ENCODE results near the gene ATF7IP2. TPM values are rescaled to one million over a fixed set of nuclear protein-coding genes. Genes with fewer than 3 reads are reported as not detected.
"Not testable (repeated sequence)": the region's sequence is repeated elsewhere in the genome, so short reads cannot be mapped to it uniquely, and the experiment has no call there.

ATF7IP2 gene
- total and polyA plus RNA-seq, 2 of the 13 experiments (the other 11 are each of a cell fraction or from before 2014, with no cell fraction given): 117 to 217 TPM

GRCh38 chr16:10361747-10362076, 24.1 kb upstream of the ATF7IP2 start:
- H3K27me3 ChIP-seq (ENCODE audit: control insufficient read depth in 1 of 2, insufficient read depth in 2 of 2, low read length in 2 of 2); H2AFZ ChIP-seq (ENCODE audit: low read length); H4K20me1 ChIP-seq (ENCODE audit: insufficient read depth, low read length); H3K9me3 ChIP-seq (ENCODE audit: low read length); BruUV-seq (replicated peaks); DNase-seq (ENCODE audit: low spot score); H3K4me3 ChIP-seq (replicated peaks in 1 of 3; ENCODE audit: insufficient read depth in 1 of 3, low read depth in 2 of 3, low read length in 3 of 3); H3K79me2 ChIP-seq (ENCODE audit: insufficient read depth, low read length); in situ Hi-C loops (cut with HindIII; ENCODE audit: extremely low pct_ligation_motif_present, low pct_unique_long_range_greater_than_20kb); ATAC-seq; H3K36me3 ChIP-seq (replicated peaks in 1 of 2; ENCODE audit: control insufficient read depth in 1 of 2, insufficient read depth in 2 of 2, low read length in 2 of 2); CTCF ChIA-PET (ENCODE audit: low intra/inter-chr PET ratio, low total read pairs); FAIRE-seq: not testable (repeated sequence)
- WGBS (ENCODE audit: low lambda C conversion rate): 99% methylated on average over 8 of the region's 8 CpGs
- Histone ChIP-seq H3K27ac (ENCODE audit: extremely low read length, insufficient read depth, low read length) (peak overlapping the region; percentile 75), H3K9ac (ENCODE audit: insufficient read depth, low read depth, low read length) (peak overlapping the region; percentile 31; the same call in 1 of the 2 replicates), H3K4me2 (ENCODE audit: low read depth, low read length) (peak overlapping the region; percentile 64; the same call in 1 of the 2 replicates), H3K4me1 (ENCODE audit: insufficient read depth, low read length) (peaks cover 75% of the 10 kb centered on the region)
- intact Hi-C loops (cut with micrococcal nuclease; ENCODE audit: unreplicated experiment): loop anchor here (2.0 kb wide), 1 partner anchor 105 kb away; no protein-coding TSS in a partner anchor
- POLR2A ChIA-PET: interaction anchor here (1.0 to 1.6 kb wide), 5 partner anchors 24 to 382 kb away, joined by 3 to 18 read pairs (median 4); partner anchors contain the start of genes ATF7IP2 and NUBP1
- TF ChIP-seq ZMYM2 (CRISPR knock-in tag; IDR thresholded peaks at IDR 0.05) (0 out of 2 replicates have a peak, but pooled peaks have one; percentile 22), SIX4 (CRISPR knock-in tag; IDR thresholded peaks at IDR 0.05) (0 out of 2 replicates have a peak, but pooled peaks have one; percentile 22), KDM1A (CRISPR knock-in tag; IDR thresholded peaks at IDR 0.05) (0 out of 2 replicates have a peak, but pooled peaks have one; percentile 35), ZNF276 (CRISPR knock-in tag; IDR thresholded peaks at IDR 0.05; ENCODE audit: low read depth) (peak; percentile 86; the same call in 1 of the 2 replicates), ZNF121 (CRISPR knock-in tag; IDR thresholded peaks at IDR 0.05) (peak; percentile 92), SMAD1 (CRISPR knock-in tag; IDR thresholded peaks at IDR 0.05; ENCODE audit: borderline replicate concordance, low read depth) (peak; percentile 82; the same call in 1 of the 2 replicates), ZNF619 (CRISPR knock-in tag; IDR thresholded peaks at IDR 0.05) (0 out of 2 replicates have a peak, but pooled peaks have one; percentile 24), ZNF510 (CRISPR knock-in tag; IDR thresholded peaks at IDR 0.05; ENCODE audit: low read depth) (0 out of 2 replicates have a peak, but pooled peaks have one; percentile 19), ZFP91 (CRISPR knock-in tag; IDR thresholded peaks at IDR 0.05; ENCODE audit: borderline replicate concordance) (0 out of 2 replicates have a peak, but pooled peaks have one; percentile 38), UBTF (CRISPR knock-in tag; IDR thresholded peaks at IDR 0.05) (0 out of 2 replicates have a peak, but pooled peaks have one; percentile 38), ZBTB42 (CRISPR knock-in tag; IDR thresholded peaks at IDR 0.05) (0 out of 2 replicates have a peak, but pooled peaks have one; percentile 15), ZNF550 (CRISPR knock-in tag; IDR thresholded peaks at IDR 0.05; ENCODE audit: borderline replicate concordance) (peak; percentile 81; the same call in 1 of the 2 replicates), ZNF782 (CRISPR knock-in tag; IDR thresholded peaks at IDR 0.05; ENCODE audit: borderline replicate concordance) (0 out of 2 replicates have a peak, but pooled peaks have one; percentile 22), ZMYM3 (CRISPR knock-in tag; IDR thresholded peaks at IDR 0.05) (peak; percentile 61), ZNF709 (CRISPR knock-in tag; IDR thresholded peaks at IDR 0.05) (peak; percentile 53; the same call in 1 of the 2 replicates), ZNF704 (CRISPR knock-in tag; IDR thresholded peaks at IDR 0.05; ENCODE audit: borderline replicate concordance) (0 out of 2 replicates have a peak, but pooled peaks have one; percentile 26)
